T-cell (primary cell): ENCODE data around the gene ATP5F1D. TPM values are rescaled to one million over a fixed set of nuclear protein-coding genes. Genes with fewer than 3 reads are reported as not detected.
A peak's percentile ranks its signal among the peaks of the same experiment; 100 is the strongest.

Source experiments
- ATAC-seq, 4 experiments: fragments of 200-7000 bp in 3 of 4; fragments of 150-1000 bp in 1 of 4; cut with Tn5 transposase; replicated peaks in 1 of 4; 1 replicate in 3 of 4; 2 replicates in 1 of 4; pipeline ENCODE4 v1.10.0; 2021; ENCODE audit warnings: moderate library complexity in 3 of 4, mild to moderate bottlenecking in 2 of 4, moderate number of reproducible peaks in 1 of 4
- CTCF ChIA-PET, 2 donors: fragments of 300-600 bp; sonication (Branson Sonifier 250); formaldehyde crosslinking; loops; one replicate each; lab custom pipeline; 2022; ENCODE audit warnings: antibody characterized with exemption in 2 of 2; lab: Charles Lee
- POLR2A ChIA-PET, 2 donors: fragments of 300-600 bp; sonication (Branson Sonifier 250); formaldehyde crosslinking; loops; one replicate each; lab custom pipeline; 2022; ENCODE audit warnings: antibody characterized with exemption in 2 of 2; lab: Charles Lee
- DNase-seq, 35 experiments: peaks; one replicate each; pipeline versions ENCODE4 v3.0.0 to v3.0.0-alpha.2; 2013 to 2023
- H3K27ac ChIP-seq: one replicate; pipeline ENCODE4 v1.5.1; 2013; ENCODE audit warnings: low read length
- H3K27me3 ChIP-seq, 2 experiments: replicated peaks in 1 of 2; 1 replicate in 1 of 2; 2 replicates in 1 of 2; pipeline versions ENCODE4 v1.6.1 to v1.7.0; 2013; ENCODE audit warnings: low read length in 1 of 2, mixed read lengths in 1 of 2; ENCODE audit not compliant: control insufficient read depth in 2 of 2, insufficient read depth in 2 of 2; ENCODE audit errors: extremely low read depth in 1 of 2
- H3K36me3 ChIP-seq, 2 donors: 1 replicate in 1 of 2; 2 replicates in 1 of 2; pipeline versions ENCODE4 v1.6.1 to v1.7.0; 2013; ENCODE audit warnings: low read length in 1 of 2; ENCODE audit not compliant: control insufficient read depth in 2 of 2, insufficient read depth in 1 of 2; ENCODE audit errors: extremely low read depth in 1 of 2
- H3K4me1 ChIP-seq, 2 experiments: 1 replicate in 1 of 2; 2 replicates in 1 of 2; pipeline versions ENCODE4 v1.6.1 to v1.7.0; 2013; ENCODE audit warnings: low read length in 2 of 2, mixed read lengths in 1 of 2; ENCODE audit not compliant: insufficient read depth in 2 of 2, control insufficient read depth in 1 of 2; ENCODE audit errors: extremely low read depth in 1 of 2
- H3K4me3 ChIP-seq, 2 donors: 1 replicate in 1 of 2; 2 replicates in 1 of 2; pipeline versions ENCODE4 v1.5.1 to v1.7.0; 2013; ENCODE audit warnings: mild to moderate bottlenecking in 2 of 2, low read length in 1 of 2, moderate library complexity in 1 of 2; ENCODE audit not compliant: control insufficient read depth in 1 of 2; ENCODE audit errors: extremely low read depth in 1 of 2
- H3K9me3 ChIP-seq: 2 replicates; pipeline ENCODE4 v1.7.0; 2013
- H3K27ac Mint-ChIP-seq, 2 donors: one replicate each; pipeline ENCODE4 v1.8.0; 2020 to 2021; ENCODE audit warnings: mild to moderate bottlenecking in 2 of 2, mixed read lengths in 2 of 2
- H3K27me3 Mint-ChIP-seq, 2 donors: one replicate each; pipeline ENCODE4 v1.8.0; 2021 to 2022; ENCODE audit warnings: mixed read lengths in 2 of 2
- H3K36me3 Mint-ChIP-seq: one replicate; pipeline ENCODE4 v1.8.0; 2021; ENCODE audit warnings: mixed read lengths
- H3K4me1 Mint-ChIP-seq, 3 donors: one replicate each; pipeline ENCODE4 v1.8.0; 2020 to 2022; ENCODE audit warnings: mixed read lengths in 3 of 3, mild to moderate bottlenecking in 1 of 3
- H3K4me3 Mint-ChIP-seq, 3 donors: one replicate each; pipeline ENCODE4 v1.8.0; 2020 to 2022; ENCODE audit warnings: mild to moderate bottlenecking in 3 of 3, mixed read lengths in 3 of 3, moderate library complexity in 3 of 3
- H3K9me3 Mint-ChIP-seq, 3 donors: one replicate each; pipeline ENCODE4 v1.8.0; 2020 to 2022; ENCODE audit warnings: mixed read lengths in 3 of 3
- WGBS: methylation state at CpG from one replicate; pipeline ENCODE4 v1.1.5; 2013; ENCODE audit warnings: missing lambda C conversion rate; ENCODE audit not compliant: insufficient coverage; 5-methylcytosine and 5-hydroxymethylcytosine counted together
- total RNA-seq, 35 experiments: library from RNA in 6 of 35; stranded (reverse) in 6 of 35; fragments of 120-200 nt in 1 of 35; gene quantifications; one replicate each; pipeline versions ENCODE4 v1.2.1 to v1.2.4 and lab custom pipeline; 2013 to 2026

Gene ATP5F1D
- total RNA-seq, 5 donors from 2014 or later (not counting 1 experiment from before 2014, with no cell fraction given) = 117 to 233 (median 155) TPM

DNA sequence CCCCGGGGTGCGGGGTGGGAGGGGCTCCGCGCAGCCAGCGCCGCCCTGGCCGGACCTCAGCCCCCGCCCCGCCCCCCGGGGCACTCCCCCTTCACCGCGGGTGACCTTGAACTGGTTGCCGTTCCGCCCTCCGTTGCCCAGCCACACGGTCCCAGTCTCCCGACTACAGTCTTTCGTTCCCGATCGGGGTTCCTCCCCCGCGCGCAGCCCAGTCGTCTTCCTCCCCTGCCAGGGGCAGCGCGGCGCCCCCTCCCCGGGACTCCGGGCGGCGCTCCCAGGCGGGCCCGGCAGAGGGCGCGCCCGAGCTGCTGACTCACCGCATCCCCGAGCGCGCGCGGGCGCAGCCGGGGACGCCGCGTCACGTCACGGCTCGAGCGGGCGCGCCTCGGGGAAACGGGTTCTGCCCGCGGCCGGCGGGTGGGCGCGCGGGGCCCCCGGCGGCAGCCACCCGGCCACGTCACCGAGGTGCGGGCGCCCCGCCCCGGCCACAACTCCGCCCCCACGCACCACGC lies 7.3 kb downstream of the ATP5F1D start:
- Histone ChIP-seq H3K36me3 (peaks cover 8 to 13% of the 10 kb centered on the region in 2 donors), H3K27ac (peak overlapping the region; percentile 88), H3K4me1 (peaks cover 16 to 59% of the 10 kb centered on the region in 2 experiments), H3K9me3 (no peaks in the 10 kb centered on the region), H3K27me3 (no peaks in the 10 kb centered on the region), H3K4me3 (peak overlapping the region; percentile 51 to 66)
- ChIA-PET CTCF (interaction anchor here in 1 of 2 donors (0.6 kb wide), 1 partner anchor 20 kb away, joined by 3 read pairs; the partner anchor contains the start of gene CIRBP), POLR2A (no interaction called here)
- Mint-ChIP-seq H3K36me3 (peaks cover 3% of the 10 kb centered on the region), H3K27me3 (no peaks in the 10 kb centered on the region), H3K4me1 (peaks cover 11 to 14% (median 12%) of the 10 kb centered on the region in 3 donors), H3K9me3 (no peaks in the 10 kb centered on the region), H3K27ac (peak overlapping the region; percentile 61 to 78), H3K4me3 (peak overlapping the region; percentile 55 to 77 (median 68))
- WGBS = 2% methylated on average over 67 of the region's 74 CpGs
- ATAC-seq = peak; percentile 38 to 44 (median 40)
- peak; percentile 64 to 93 (median 79) for DNase-seq

GRCh38 chr19:1249298-1249989 lies 7.9 kb downstream of the ATP5F1D start:
- Mint-ChIP-seq H3K4me3 (peak overlapping the region; percentile 73 to 91 (median 82)), H3K27me3 (no peaks in the 10 kb centered on the region), H3K4me1 (peaks cover 11 to 15% (median 13%) of the 10 kb centered on the region in 3 donors), H3K9me3 (no peaks in the 10 kb centered on the region), H3K36me3 (peaks cover 4% of the 10 kb centered on the region), H3K27ac (peak overlapping the region; percentile 73 to 86)
- H3K27me3 ChIP-seq = no peaks in the 10 kb centered on the region
- peak; percentile 60 to 68 (median 64) for ATAC-seq
- peak; percentile 87 to 98 (median 95) for DNase-seq
- CTCF ChIA-PET = interaction anchor here in 1 of 2 donors (0.6 kb wide), 1 partner anchor 20 kb away, joined by 3 read pairs; the partner anchor contains the start of gene CIRBP
- peaks cover 20 to 59% of the 10 kb centered on the region in 2 experiments for H3K4me1 ChIP-seq
- POLR2A ChIA-PET = no interaction called here
- peak overlapping the region; percentile 61 to 76 for H3K4me3 ChIP-seq
- peak overlapping the region; percentile 66 for H3K27ac ChIP-seq
- H3K36me3 ChIP-seq = peaks cover 4 to 17% of the 10 kb centered on the region in 2 donors
- no peaks in the 10 kb centered on the region for H3K9me3 ChIP-seq
- under 1% methylated on average over 72 of the region's 102 CpGs for WGBS

- ChIA-PET POLR2A (no interaction called here), CTCF (no interaction called here)
- under 1% methylated on average over 67 of the region's 67 CpGs for WGBS
- peaks cover 14 to 59% of the 10 kb centered on the region in 2 experiments for H3K4me1 ChIP-seq
- H3K27me3 ChIP-seq = no peaks in the 10 kb centered on the region
- Mint-ChIP-seq H3K4me1 (peaks cover 15 to 17% (median 16%) of the 10 kb centered on the region in 3 donors), H3K4me3 (peak overlapping the region; percentile 73 to 91 (median 82)), H3K36me3 (peaks cover 9% of the 10 kb centered on the region), H3K9me3 (no peaks in the 10 kb centered on the region), H3K27me3 (no peaks in the 10 kb centered on the region), H3K27ac (peak overlapping the region in 1 of 2 donors; percentile 73)
- peaks cover 7 to 22% of the 10 kb centered on the region in 2 donors for H3K36me3 ChIP-seq
- peak overlapping the region; percentile 61 to 76 for H3K4me3 ChIP-seq
- H3K27ac ChIP-seq = peak overlapping the region; percentile 35
- no peaks in the 10 kb centered on the region for H3K9me3 ChIP-seq
- DNase-seq = no peak
- no peak for ATAC-seq
Measured at GRCh38 chr19:1249990-1250436, 8.5 kb downstream of the ATP5F1D start.

- peak in 33 of 35 experiments; percentile 52 to 83 (median 66) for DNase-seq
- no peaks in the 10 kb centered on the region for H3K9me3 Mint-ChIP-seq
- Histone ChIP-seq H3K4me3 (peak overlapping the region; percentile 76 to 90), H3K27me3 (no peaks in the 10 kb centered on the region), H3K36me3 (peaks cover 13 to 29% of the 10 kb centered on the region in 2 donors), H3K27ac (peak overlapping the region; percentile 92), H3K9me3 (no peaks in the 10 kb centered on the region), H3K4me1 (peaks cover 16 to 59% of the 10 kb centered on the region in 2 experiments)
- peaks cover 11% of the 10 kb centered on the region for H3K36me3 Mint-ChIP-seq
- peak overlapping the region; percentile 86 to 91 (median 89) for H3K4me3 Mint-ChIP-seq
- H3K27me3 Mint-ChIP-seq = no peaks in the 10 kb centered on the region
- ChIA-PET CTCF (interaction anchor here in 1 of 2 donors (0.8 kb wide), 1 partner anchor 16 kb away, joined by 3 read pairs; no protein-coding TSS in a partner anchor), POLR2A (interaction anchor here in 1 of 2 donors (1.3 kb wide), 1 partner anchor 18 kb away, joined by 6 read pairs; the partner anchor contains the start of gene CIRBP)
- peaks cover 18 to 20% (median 18%) of the 10 kb centered on the region in 3 donors for H3K4me1 Mint-ChIP-seq
- H3K27ac Mint-ChIP-seq = peak overlapping the region; percentile 94 to 96
- under 1% methylated on average over 80 of the region's 90 CpGs for WGBS
- peak in 3 of 4 experiments; percentile 3 to 5 (median 4) for ATAC-seq
Measured at GRCh38 chr19:1250437-1251260, 9.1 kb downstream of the ATP5F1D start.

DNA sequence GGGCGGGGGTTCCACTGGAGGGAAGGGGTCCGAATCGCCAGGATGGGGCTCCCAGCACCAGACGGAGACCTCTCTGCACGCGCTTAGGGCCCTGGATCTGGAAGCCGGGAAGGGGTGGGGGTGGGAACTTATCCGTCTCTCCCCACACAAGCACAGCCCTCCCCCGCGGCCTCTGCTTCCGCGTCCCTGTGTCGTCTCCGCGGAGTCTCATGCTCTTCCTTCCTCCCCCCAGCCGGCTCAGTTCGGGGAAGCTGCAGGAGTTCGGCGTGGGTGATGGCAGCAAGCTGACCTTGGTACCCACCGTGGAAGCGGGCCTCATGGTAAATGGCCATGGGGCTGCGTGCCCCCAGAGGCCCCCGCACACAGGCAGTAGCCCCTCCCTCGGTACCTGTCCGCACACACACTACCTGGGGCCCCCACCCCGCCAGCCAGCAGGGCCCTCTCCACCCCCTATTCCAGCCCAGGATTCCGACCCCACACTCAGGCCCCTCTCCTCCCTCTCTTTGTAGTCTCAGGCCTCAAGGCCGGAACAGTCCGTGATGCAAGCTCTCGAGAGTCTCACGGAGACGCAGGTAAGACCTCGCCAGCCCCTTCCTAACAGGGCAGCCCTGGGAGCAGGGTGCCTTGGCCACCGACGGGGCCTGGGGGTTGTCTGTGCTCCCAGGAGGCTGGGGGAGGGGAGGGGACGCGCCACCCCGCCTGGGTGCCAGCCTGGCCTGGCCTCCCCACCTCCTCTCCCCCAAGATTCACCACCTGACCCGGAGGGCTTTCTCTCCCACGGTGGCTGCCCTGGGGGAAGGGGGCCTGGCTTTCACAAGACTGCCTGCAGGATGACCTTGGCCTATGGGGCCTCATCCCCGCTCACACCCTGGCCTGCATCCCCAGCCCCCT lies 10.0 kb downstream of the ATP5F1D start:
- ChIA-PET POLR2A (interaction anchor here in 1 of 2 donors (1.3 kb wide), 1 partner anchor 17 kb away, joined by 6 read pairs; the partner anchor contains the start of gene CIRBP), CTCF (interaction anchor here in 1 of 2 donors (0.8 kb wide), 1 partner anchor 15 kb away, joined by 3 read pairs; no protein-coding TSS in a partner anchor)
- Histone ChIP-seq H3K36me3 (peaks cover 13 to 37% of the 10 kb centered on the region in 2 donors), H3K27ac (peak overlapping the region; percentile 92), H3K27me3 (no peaks in the 10 kb centered on the region), H3K4me3 (peak overlapping the region; percentile 76 to 90), H3K4me1 (peaks cover 16 to 64% of the 10 kb centered on the region in 2 experiments), H3K9me3 (no peaks in the 10 kb centered on the region)
- no peaks in the 10 kb centered on the region for H3K27me3 Mint-ChIP-seq
- H3K4me1 Mint-ChIP-seq = peaks cover 18 to 23% (median 18%) of the 10 kb centered on the region in 3 donors
- H3K4me3 Mint-ChIP-seq = peak overlapping the region; percentile 86 to 91 (median 89)
- 0% methylated on average over 15 of the region's 41 CpGs for WGBS
- ATAC-seq = peak in 3 of 4 experiments; percentile 2 to 7 (median 4)
- H3K9me3 Mint-ChIP-seq = no peaks in the 10 kb centered on the region
- peaks cover 11% of the 10 kb centered on the region for H3K36me3 Mint-ChIP-seq
- peak in 29 of 35 experiments; percentile 47 to 77 (median 61) for DNase-seq
- H3K27ac Mint-ChIP-seq = peak overlapping the region; percentile 94 to 96
